Astrocyte of the spinal cord (primary cell): Measurements from ENCODE around the gene RYR1.
"Not testable (repeated sequence)": the region's sequence is repeated elsewhere in the genome, so short reads cannot be mapped to it uniquely, and the experiment has no call there.

Source experiments
- DNase-seq: peaks from one replicate; pipeline ENCODE4 v3.0.0; 2011; ENCODE audit warnings: low read depth, low spot score
- H3K4me3 ChIP-seq: 2 replicates; pipeline ENCODE4 v1.5.1; 2011; ENCODE audit warnings: low read depth, mild to moderate bottlenecking, low read length, moderate library complexity
- CTCF ChIP-seq: IDR thresholded peaks from 2 replicates; pipeline ENCODE4 v1.5.1; 2012; ENCODE audit warnings: low read depth, mild to moderate bottlenecking, low read length, inconsistent platforms
- in situ Hi-C: cut with HindIII; loops from 2 replicates; pipeline ENCODE4 v1.10.0; 2017; ENCODE audit warnings: low sequenced_read_pairs

Gene RYR1

GRCh38 chr19:38587562-38587961 is 154.1 kb downstream of the RYR1 start:
- H3K4me3 ChIP-seq = no peak overlapping the region
- in situ Hi-C loops = no loop called here
- DNase-seq = no peak
- no peak for TF ChIP-seq CTCF

- in situ Hi-C loops = no loop called here
- no peak overlapping the region for H3K4me3 ChIP-seq
- DNase-seq = no peak
- TF ChIP-seq CTCF = no peak
Observed at GRCh38 chr19:38588041-38588440, 154.6 kb downstream of the RYR1 start.

- in situ Hi-C loops = no loop called here
Observed at GRCh38 chr19:38592940-38593339, 159.4 kb downstream of the RYR1 start.

GRCh38 chr19:38596057-38596981 is 162.8 kb downstream of the RYR1 start:
- H3K4me3 ChIP-seq = no peak overlapping the region
- in situ Hi-C loops = no loop called here
- TF ChIP-seq CTCF = no peak
- DNase-seq = peak; percentile 3

More at GRCh38 chr19:38592940-38593339, 159.4 kb downstream of the RYR1 start:
- H3K4me3 ChIP-seq = no peak overlapping the region
- no peak for DNase-seq
- TF ChIP-seq CTCF = no peak

GRCh38 chr19:38597075-38597474 is 163.6 kb downstream of the RYR1 start:
- H3K4me3 ChIP-seq = no peak overlapping the region
- DNase-seq = no peak
- TF ChIP-seq CTCF = no peak
- in situ Hi-C loops = no loop called here

GRCh38 chr19:38599722-38600121 is 166.2 kb downstream of the RYR1 start:
- no peak for DNase-seq
- TF ChIP-seq CTCF = no peak
- no peak overlapping the region for H3K4me3 ChIP-seq
- in situ Hi-C loops = no loop called here

- in situ Hi-C loops, H3K4me3 ChIP-seq, DNase-seq: not testable (repeated sequence)
Observed at GRCh38 chr19:38602856-38603255, 169.4 kb downstream of the RYR1 start.
